ENCODE data around the gene OGFOD3. TPM values are rescaled to one million over a fixed set of nuclear protein-coding genes. Genes with fewer than 3 reads are reported as not detected.

OGFOD3 gene
- total and polyA plus RNA-seq, 9 of the 15 experiments (the other 6 are each of a cell fraction or from before 2014, with no cell fraction given) = 0.69 to 44.7 (median 18.9) TPM

DNA sequence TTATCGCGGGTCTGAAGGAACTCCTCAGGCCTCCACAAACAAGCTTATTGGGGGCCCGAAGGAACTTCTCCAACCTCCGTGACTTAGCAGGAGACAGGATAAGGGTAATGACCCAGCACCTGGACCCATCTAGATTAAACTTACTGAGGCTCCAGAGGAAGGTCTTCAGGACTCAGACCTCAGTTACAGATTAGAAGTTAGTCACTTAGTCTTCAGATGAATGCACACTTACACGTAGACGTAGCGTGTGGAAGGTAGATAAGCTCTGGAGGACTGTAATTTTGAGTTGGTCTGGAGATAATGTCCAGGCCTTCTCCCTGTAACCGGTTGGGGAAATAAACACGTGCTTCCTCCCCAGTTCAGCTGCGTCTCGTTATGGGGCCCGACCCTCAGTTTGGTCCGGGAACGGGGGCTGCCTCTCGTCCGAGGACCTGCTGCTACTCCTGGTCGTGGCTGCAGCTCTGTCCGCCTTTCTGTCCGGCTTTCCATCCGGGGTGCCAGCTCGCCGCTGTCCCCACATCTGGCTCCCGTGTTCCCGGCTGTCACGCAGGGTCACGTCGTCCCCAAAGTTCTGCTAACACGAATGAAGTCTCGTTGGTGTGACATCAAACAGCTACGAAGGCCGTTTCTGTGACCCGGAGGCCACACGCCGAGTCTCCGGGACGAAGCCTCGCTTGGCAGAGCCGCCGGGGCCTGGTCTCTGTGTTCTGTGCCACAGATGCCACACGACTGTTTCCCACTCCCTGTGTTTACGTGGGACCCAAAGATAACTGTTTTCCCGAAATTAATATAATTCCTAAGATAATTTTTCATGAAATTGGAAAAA, 73.0 kb downstream of the OGFOD3 start (continued):
- peak; percentile 36; the same call in 1 of the 2 replicates for TF ChIP-seq ARID4B (CRISPR knock-in tag; IDR thresholded peaks at IDR 0.05)
- no peak for TF ChIP-seq ZNF3 (CRISPR knock-in tag; IDR thresholded peaks at IDR 0.05)
- no peak for TF ChIP-seq ZNF140 (CRISPR knock-in tag; IDR thresholded peaks at IDR 0.05)
- no peak for TF ChIP-seq RBM14 (IDR thresholded peaks at IDR 0.05; ENCODE audit: borderline replicate concordance, insufficient read depth, low read depth, low read length)
- TF ChIP-seq TGIF2 (CRISPR knock-in tag; IDR thresholded peaks at IDR 0.05) = no peak
- TF ChIP-seq DIDO1 (tag; IDR thresholded peaks at IDR 0.05; ENCODE audit: low read depth) = peak; percentile 69; the same call in 1 of the 2 replicates
- no peak; a peak in 1 of 4 replicates for TF ChIP-seq KDM4B (IDR thresholded peaks at IDR 0.05; ENCODE audit: borderline replicate concordance in 2 of 2, low read depth in 1 of 2)
- TF ChIP-seq PML (IDR thresholded peaks at IDR 0.05; ENCODE audit: low read length) = peak; percentile 96
- no peak for TF ChIP-seq ZNF184 (CRISPR knock-in tag; IDR thresholded peaks at IDR 0.05)
- TF ChIP-seq ARID2 (IDR thresholded peaks at IDR 0.05) = no peak
- TF ChIP-seq HEY1 (CRISPR knock-in tag; IDR thresholded peaks at IDR 0.05; ENCODE audit: borderline replicate concordance) = no peak
- no peak; the same call in 1 of the 2 replicates for TF ChIP-seq KLF1 (tag; IDR thresholded peaks at IDR 0.05)
- TF ChIP-seq, protein P1, sequence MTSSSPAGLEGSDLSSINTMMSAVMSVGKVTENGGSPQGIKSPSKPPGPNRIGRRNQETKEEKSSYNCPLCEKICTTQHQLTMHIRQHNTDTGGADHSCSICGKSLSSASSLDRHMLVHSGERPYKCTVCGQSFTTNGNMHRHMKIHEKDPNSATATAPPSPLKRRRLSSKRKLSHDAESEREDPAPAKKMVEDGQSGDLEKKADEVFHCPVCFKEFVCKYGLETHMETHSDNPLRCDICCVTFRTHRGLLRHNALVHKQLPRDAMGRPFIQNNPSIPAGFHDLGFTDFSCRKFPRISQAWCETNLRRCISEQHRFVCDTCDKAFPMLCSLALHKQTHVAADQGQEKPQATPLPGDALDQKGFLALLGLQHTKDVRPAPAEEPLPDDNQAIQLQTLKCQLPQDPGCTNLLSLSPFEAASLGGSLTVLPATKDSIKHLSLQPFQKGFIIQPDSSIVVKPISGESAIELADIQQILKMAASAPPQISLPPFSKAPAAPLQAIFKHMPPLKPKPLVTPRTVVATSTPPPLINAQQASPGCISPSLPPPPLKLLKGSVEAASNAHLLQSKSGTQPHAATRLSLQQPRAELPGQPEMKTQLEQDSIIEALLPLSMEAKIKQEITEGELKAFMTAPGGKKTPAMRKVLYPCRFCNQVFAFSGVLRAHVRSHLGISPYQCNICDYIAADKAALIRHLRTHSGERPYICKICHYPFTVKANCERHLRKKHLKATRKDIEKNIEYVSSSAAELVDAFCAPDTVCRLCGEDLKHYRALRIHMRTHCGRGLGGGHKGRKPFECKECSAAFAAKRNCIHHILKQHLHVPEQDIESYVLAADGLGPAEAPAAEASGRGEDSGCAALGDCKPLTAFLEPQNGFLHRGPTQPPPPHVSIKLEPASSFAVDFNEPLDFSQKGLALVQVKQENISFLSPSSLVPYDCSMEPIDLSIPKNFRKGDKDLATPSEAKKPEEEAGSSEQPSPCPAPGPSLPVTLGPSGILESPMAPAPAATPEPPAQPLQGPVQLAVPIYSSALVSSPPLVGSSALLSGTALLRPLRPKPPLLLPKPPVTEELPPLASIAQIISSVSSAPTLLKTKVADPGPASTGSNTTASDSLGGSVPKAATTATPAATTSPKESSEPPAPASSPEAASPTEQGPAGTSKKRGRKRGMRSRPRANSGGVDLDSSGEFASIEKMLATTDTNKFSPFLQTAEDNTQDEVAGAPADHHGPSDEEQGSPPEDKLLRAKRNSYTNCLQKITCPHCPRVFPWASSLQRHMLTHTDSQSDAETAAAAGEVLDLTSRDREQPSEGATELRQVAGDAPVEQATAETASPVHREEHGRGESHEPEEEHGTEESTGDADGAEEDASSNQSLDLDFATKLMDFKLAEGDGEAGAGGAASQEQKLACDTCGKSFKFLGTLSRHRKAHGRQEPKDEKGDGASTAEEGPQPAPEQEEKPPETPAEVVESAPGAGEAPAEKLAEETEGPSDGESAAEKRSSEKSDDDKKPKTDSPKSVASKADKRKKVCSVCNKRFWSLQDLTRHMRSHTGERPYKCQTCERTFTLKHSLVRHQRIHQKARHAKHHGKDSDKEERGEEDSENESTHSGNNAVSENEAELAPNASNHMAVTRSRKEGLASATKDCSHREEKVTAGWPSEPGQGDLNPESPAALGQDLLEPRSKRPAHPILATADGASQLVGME (CRISPR knock-in tag; IDR thresholded peaks at IDR 0.05) = no peak; the same call in 1 of the 2 replicates
- no peak; the same call in 1 of the 2 replicates for TF ChIP-seq MYBL2 (IDR thresholded peaks at IDR 0.05; ENCODE audit: low read depth)
- TF ChIP-seq MYBL2 (CRISPR knock-in tag; IDR thresholded peaks at IDR 0.05; ENCODE audit: borderline replicate concordance) = no peak
